NOMO-1 treated with DMSO at 0.1 percent for 48 hours (cell line): ENCODE results near the gene ANO9.

ENCODE experiments used
- DNase-seq: peaks from one replicate; lab custom pipeline; 2025; ENCODE audit not compliant: unreplicated experiment; lab: John Stamatoyannopoulos, UW

The ANO9 gene

GRCh38 chr11:452916-453527 is 11.2 kb upstream of the ANO9 start:
- DNase-seq = no peak

GRCh38 chr11:452203-452744 is 10.5 kb upstream of the ANO9 start:
- DNase-seq = no peak

GRCh38 chr11:451738-452137 is 9.9 kb upstream of the ANO9 start:
- no peak for DNase-seq

- DNase-seq = peak; percentile 73
These were observed 9.1 kb upstream of the ANO9 start for GRCh38 chr11:450809-451451.

GRCh38 chr11:449889-450808 is 8.3 kb upstream of the ANO9 start, which contains the start of gene PTDSS2:
Gene PTDSS2 (plus strand): TSS chr11:450279. CDS start chr11:450456, 177 bp downstream.
- DNase-seq = peak; percentile 94

- peak; percentile 80 for DNase-seq
These were observed 6.3 kb upstream of the ANO9 start for GRCh38 chr11:447923-448731.

GRCh38 chr11:446891-447290 is 5.1 kb upstream of the ANO9 start:
- DNase-seq = no peak

GRCh38 chr11:445765-446588 is 4.2 kb upstream of the ANO9 start:
- DNase-seq = no peak

GRCh38 chr11:444396-445144 is 2.8 kb upstream of the ANO9 start:
- no peak for DNase-seq

- no peak for DNase-seq
These were observed 1.9 kb upstream of the ANO9 start for GRCh38 chr11:443542-444199.

- DNase-seq = no peak
These were observed 835 bp upstream of the ANO9 start for GRCh38 chr11:442611-443081.

GRCh38 chr11:441043-441417 is 781 bp downstream of the ANO9 start:
- no peak for DNase-seq

GRCh38 chr11:440065-441042 is 1.5 kb downstream of the ANO9 start:
- DNase-seq = no peak

- no peak for DNase-seq
These were observed 2.3 kb downstream of the ANO9 start for GRCh38 chr11:439315-440064.

- no peak for DNase-seq
These were observed 3.5 kb downstream of the ANO9 start for GRCh38 chr11:438101-438844.
